Activated CD8-positive, alpha-beta memory T cell treated with anti-CD3 and anti-CD28 coated beads for 24 hours (primary cell): ENCODE data around the gene CXXC5.
A peak's percentile ranks its signal among the peaks of the same experiment; 100 is the strongest.

Experiments used
- DNase-seq: peaks from one replicate; pipeline ENCODE4 v3.0.0-alpha.2; 2020

The CXXC5 gene

GRCh38 chr5:139651853-139652787 is 4.0 kb downstream of the CXXC5 start:
- DNase-seq: peak; percentile 82

GRCh38 chr5:139652788-139653241 is 4.7 kb downstream of the CXXC5 start:
- no peak for DNase-seq

GRCh38 chr5:139653616-139654015 is 5.5 kb downstream of the CXXC5 start:
- DNase-seq: no peak

GRCh38 chr5:139654464-139654863 is 6.3 kb downstream of the CXXC5 start:
- DNase-seq: no peak

GRCh38 chr5:139654871-139655491 is 6.8 kb downstream of the CXXC5 start:
- no peak for DNase-seq

- DNase-seq: no peak
Observed at GRCh38 chr5:139655727-139656271, 7.7 kb downstream of the CXXC5 start.

GRCh38 chr5:139657363-139658321 is 9.5 kb downstream of the CXXC5 start:
- no peak for DNase-seq

GRCh38 chr5:139658501-139658927 is 10.4 kb downstream of the CXXC5 start:
- no peak for DNase-seq

- DNase-seq: no peak
Observed at GRCh38 chr5:139658928-139659667, 10.9 kb downstream of the CXXC5 start.

- no peak for DNase-seq
Observed at GRCh38 chr5:139659695-139660101, 11.5 kb downstream of the CXXC5 start.

- no peak for DNase-seq
Observed at GRCh38 chr5:139660105-139660922, 12.2 kb downstream of the CXXC5 start.

- no peak for DNase-seq
Observed at GRCh38 chr5:139660923-139661814, 13.0 kb downstream of the CXXC5 start.

GRCh38 chr5:139662617-139663016 is 14.5 kb downstream of the CXXC5 start:
- no peak for DNase-seq

- DNase-seq: no peak
Observed at GRCh38 chr5:139663207-139664085, 15.3 kb downstream of the CXXC5 start.

GRCh38 chr5:139664086-139664693 is 16.0 kb downstream of the CXXC5 start:
- DNase-seq: no peak

GRCh38 chr5:139664727-139665351 is 16.7 kb downstream of the CXXC5 start:
- no peak for DNase-seq

GRCh38 chr5:139665626-139666025 is 17.5 kb downstream of the CXXC5 start:
- no peak for DNase-seq

- DNase-seq: no peak
Observed at GRCh38 chr5:139666551-139666950, 18.4 kb downstream of the CXXC5 start.
